ENCODE results near the gene TPST2. TPM values are rescaled to one million over a fixed set of nuclear protein-coding genes. Genes with fewer than 3 reads are reported as not detected.

Gene TPST2
- total RNA-seq, 1 donor from 2014 or later: 26.2 TPM

- no peak for TF ChIP-seq CTCF (IDR thresholded peaks at IDR 0.05; ENCODE audit: insufficient read depth, low read length, poor library complexity, severe bottlenecking)
- no peak for DNase-seq (ENCODE audit: low read depth)
- H3K27me3 ChIP-seq (ENCODE audit: control insufficient read depth, insufficient read depth, low read length): peaks cover 26% of the 10 kb centered on the region
- H3K4me3 ChIP-seq (ENCODE audit: low read depth, low read length): no peak overlapping the region
- H3K36me3 ChIP-seq (ENCODE audit: control insufficient read depth, insufficient read depth, low read length): no peaks in the 10 kb centered on the region
These were observed 29.6 kb upstream of the TPST2 start for GRCh38 chr22:26619510-26619909.

GRCh38 chr22:26618455-26618854 is 28.5 kb upstream of the TPST2 start:
- no peak for DNase-seq (ENCODE audit: low read depth)
- no peak for TF ChIP-seq CTCF (IDR thresholded peaks at IDR 0.05; ENCODE audit: insufficient read depth, low read length, poor library complexity, severe bottlenecking)
- Histone ChIP-seq H3K36me3 (ENCODE audit: control insufficient read depth, insufficient read depth, low read length) (no peaks in the 10 kb centered on the region), H3K4me3 (ENCODE audit: low read depth, low read length) (no peak overlapping the region), H3K27me3 (ENCODE audit: control insufficient read depth, insufficient read depth, low read length) (peaks cover 35% of the 10 kb centered on the region)

GRCh38 chr22:26617271-26618199 is 27.6 kb upstream of the TPST2 start, which contains the start of gene CRYBB1:
TSS of gene CRYBB1 (minus strand) at chr22:26618027. CDS start at chr22:26616319, 1,708 bp downstream.
- no peak for TF ChIP-seq CTCF (IDR thresholded peaks at IDR 0.05; ENCODE audit: insufficient read depth, low read length, poor library complexity, severe bottlenecking)

GRCh38 chr22:26616650-26617049 is 26.7 kb upstream of the TPST2 start:
- no peaks in the 10 kb centered on the region for H3K36me3 ChIP-seq (ENCODE audit: control insufficient read depth, insufficient read depth, low read length)
- TF ChIP-seq CTCF (IDR thresholded peaks at IDR 0.05; ENCODE audit: insufficient read depth, low read length, poor library complexity, severe bottlenecking): no peak
- H3K27me3 ChIP-seq (ENCODE audit: control insufficient read depth, insufficient read depth, low read length): peaks cover 43% of the 10 kb centered on the region
- H3K4me3 ChIP-seq (ENCODE audit: low read depth, low read length): no peak overlapping the region
- no peak for DNase-seq (ENCODE audit: low read depth)

More at GRCh38 chr22:26617271-26618199, 27.6 kb upstream of the TPST2 start, which contains the start of gene CRYBB1:
- no peak for DNase-seq (ENCODE audit: low read depth)
- H3K27me3 ChIP-seq (ENCODE audit: control insufficient read depth, insufficient read depth, low read length): peaks cover 41% of the 10 kb centered on the region
- H3K4me3 ChIP-seq (ENCODE audit: low read depth, low read length): no peak within 1 kb of the TSS
- no peaks in the 10 kb centered on the region for H3K36me3 ChIP-seq (ENCODE audit: control insufficient read depth, insufficient read depth, low read length)

GRCh38 chr22:26615830-26616435 is 26.0 kb upstream of the TPST2 start:
- no peak for TF ChIP-seq CTCF (IDR thresholded peaks at IDR 0.05; ENCODE audit: insufficient read depth, low read length, poor library complexity, severe bottlenecking)
- DNase-seq (ENCODE audit: low read depth): no peak
- Histone ChIP-seq H3K27me3 (ENCODE audit: control insufficient read depth, insufficient read depth, low read length) (peaks cover 42% of the 10 kb centered on the region), H3K4me3 (ENCODE audit: low read depth, low read length) (no peak overlapping the region), H3K36me3 (ENCODE audit: control insufficient read depth, insufficient read depth, low read length) (no peaks in the 10 kb centered on the region)
